Globus pallidus (tissue), 1 donor: ENCODE data around the gene PDGFA.
"Not testable (repeated sequence)": the region's sequence is repeated elsewhere in the genome, so short reads cannot be mapped to it uniquely, and the experiment has no call there.

ENCODE experiments used
- DNase-seq: peaks from one replicate; pipeline ENCODE4 v3.0.0-alpha.2; 2015; ENCODE audit warnings: low spot score

Gene PDGFA

GRCh38 chr7:552151-552867, 32.7 kb upstream of the PDGFA start:
- DNase-seq = not testable (repeated sequence)

- DNase-seq = not testable (repeated sequence)
Observed at GRCh38 chr7:551615-551970, 31.9 kb upstream of the PDGFA start.

GRCh38 chr7:550881-551614, 31.4 kb upstream of the PDGFA start:
- DNase-seq = no peak

- no peak for DNase-seq
Observed at GRCh38 chr7:549891-550625, 30.4 kb upstream of the PDGFA start.

GRCh38 chr7:549066-549890, 29.6 kb upstream of the PDGFA start:
- DNase-seq = no peak

GRCh38 chr7:548401-548800, 28.8 kb upstream of the PDGFA start:
- DNase-seq = no peak

DNA sequence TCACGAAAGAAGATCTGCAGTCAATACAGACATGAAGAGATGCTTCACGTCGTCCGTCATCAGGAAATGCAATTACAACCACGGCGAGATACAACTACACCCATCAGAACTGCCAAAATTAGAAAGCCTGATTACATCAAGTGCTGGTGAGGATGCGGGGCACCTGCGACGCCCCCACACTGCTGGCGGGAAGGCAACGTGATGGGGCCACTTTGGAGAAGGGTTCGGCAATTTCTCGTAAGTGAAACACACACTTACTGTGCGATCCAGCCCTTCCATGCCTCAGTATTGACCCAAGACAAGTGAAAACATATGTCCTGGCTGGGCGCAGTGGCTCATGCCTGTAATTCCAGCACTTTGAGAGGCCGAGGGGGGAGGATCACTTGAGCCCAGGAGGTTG, 25.8 kb upstream of the PDGFA start:
- DNase-seq = no peak

DNA sequence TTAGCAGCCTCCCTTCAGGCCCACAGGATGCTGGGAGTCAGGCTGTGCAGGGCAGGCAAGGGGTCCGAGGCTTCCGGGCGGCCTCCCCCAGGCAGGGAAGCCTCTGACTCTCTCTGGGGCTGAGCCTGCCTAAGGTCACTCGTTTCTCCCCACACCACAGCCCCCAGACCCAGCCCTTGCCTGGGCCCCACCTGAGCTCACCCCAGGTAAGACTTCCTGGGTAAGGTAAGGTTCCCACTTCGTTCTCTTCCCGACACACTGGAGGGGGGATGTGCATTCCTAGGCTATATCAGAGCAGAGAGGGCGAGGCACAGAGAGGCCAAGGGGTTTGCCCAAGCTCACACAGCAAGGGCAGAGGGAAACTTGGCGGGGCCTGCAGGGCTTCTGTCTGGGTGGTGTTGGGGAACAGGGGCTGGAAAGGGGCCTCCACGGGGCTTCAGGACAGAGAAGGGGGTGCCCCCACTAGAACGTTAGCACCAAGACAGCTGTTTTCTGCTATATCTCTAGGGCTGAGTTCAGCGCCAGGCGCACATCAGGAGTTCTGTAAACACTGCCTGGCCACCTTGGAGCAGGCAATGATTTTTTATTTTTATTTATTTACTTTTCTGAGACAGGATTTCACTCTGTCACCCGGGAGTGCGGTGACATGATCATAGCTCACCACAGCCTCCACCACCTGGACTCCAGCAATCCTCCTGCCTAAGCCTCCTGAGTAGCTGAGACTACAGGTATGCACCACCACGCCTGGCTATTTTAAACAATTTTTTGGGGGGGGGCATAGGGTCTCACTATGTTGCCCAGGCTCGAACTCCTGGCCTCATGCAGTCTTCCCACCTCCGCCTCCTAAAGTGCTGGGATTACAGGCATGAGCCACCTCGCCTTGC, 24.9 kb upstream of the PDGFA start:
- no peak for DNase-seq

GRCh38 chr7:543501-544337, 24.1 kb upstream of the PDGFA start:
- no peak for DNase-seq

GRCh38 chr7:542713-543500, 23.3 kb upstream of the PDGFA start:
- no peak for DNase-seq

DNA sequence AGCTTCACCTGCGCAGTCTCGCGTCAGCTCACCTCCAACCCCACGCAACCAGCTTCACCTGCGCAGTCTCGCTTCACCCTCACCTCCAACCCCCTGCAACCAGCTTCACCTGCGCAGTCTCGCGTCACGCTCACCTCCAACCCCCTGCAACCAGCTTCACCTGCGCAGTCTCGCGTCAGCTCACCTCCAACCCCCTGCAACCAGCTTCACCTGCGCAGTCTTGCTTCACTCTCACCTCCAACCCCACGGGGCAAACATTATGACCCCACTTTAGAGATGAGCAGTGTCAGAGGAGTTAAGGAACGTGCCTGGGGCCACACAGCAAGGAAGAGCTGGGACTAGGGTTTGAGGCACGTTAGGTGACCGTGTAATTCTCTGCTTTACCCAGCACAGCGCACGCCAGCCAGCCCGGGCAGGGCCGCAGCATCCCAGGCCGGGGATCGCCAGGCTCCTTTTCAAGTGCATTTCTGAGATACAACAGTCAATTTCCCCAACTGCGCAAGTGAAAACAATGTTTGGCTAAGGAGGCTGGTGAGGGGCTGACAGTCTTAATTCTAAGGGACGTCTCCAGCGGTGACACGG, 22.6 kb upstream of the PDGFA start:
- DNase-seq = no peak

GRCh38 chr7:541661-542060, 22.0 kb upstream of the PDGFA start:
- no peak for DNase-seq

DNA sequence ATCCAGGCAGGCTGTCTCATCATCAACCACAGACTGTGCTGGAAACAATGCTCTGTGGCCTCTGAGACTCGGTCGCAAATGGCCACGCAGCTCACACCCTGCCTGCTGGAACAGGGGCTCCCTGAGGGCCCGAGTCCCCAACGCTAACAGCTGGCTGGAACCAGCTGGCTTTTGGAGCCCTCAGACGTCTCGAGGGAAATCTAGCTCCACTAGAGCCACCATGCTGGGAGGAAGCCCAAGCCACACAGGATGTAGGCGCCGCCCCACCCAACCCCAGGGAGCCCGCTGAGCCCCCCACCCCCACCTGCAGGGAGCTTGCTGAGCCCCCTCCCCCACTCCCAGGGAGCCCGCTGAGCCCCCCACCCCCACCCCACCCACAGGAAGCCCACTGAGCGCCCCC, 21.4 kb upstream of the PDGFA start:
- DNase-seq = no peak

GRCh38 chr7:540579-540978, 20.9 kb upstream of the PDGFA start:
- DNase-seq = no peak

- DNase-seq = no peak
Observed at GRCh38 chr7:539731-540411, 20.2 kb upstream of the PDGFA start.

DNA sequence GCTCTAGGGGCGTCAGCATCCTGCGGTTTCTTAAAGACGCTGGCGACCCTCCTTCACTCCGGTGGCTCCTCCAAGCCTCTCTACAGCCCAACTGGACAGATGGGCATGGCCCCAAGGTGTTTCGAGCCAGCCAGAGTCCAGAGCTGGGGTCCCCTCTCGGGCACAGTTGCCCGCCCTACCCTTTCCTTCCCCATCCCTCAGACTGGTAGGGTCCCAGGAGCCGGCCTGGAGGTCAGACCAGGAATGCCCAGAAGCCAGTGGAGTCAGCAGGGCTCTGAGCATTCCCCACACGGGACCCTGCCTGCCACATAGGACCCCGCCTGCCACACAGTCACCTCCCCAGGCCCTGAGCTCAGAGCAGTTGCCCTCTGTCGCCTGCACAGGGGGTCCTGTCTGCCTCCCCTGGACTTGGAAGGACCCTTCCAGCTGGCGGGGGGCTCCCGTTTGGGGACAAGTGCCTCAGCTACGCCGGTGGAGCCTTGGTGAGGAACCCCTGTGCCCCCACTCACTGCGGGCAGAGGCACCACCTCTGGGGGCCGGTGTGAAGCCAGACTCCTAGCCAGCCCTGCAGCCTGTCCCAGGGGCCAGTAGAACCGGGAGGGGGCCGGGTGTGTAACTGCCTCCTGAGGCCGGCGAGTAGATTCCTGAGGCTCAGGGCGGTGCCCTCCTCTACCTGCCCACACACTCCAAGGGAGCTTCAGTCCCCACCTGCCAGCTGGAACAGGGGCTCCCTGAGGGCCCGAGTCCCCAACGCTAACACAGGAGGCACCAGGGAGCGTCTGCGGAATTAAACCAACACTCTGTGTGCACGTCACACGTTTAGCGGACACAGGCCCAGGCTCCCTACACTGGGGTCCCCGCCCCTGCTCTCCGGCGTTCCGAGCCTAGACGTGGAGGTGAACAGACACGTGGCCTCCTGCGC, 19.4 kb upstream of the PDGFA start:
- DNase-seq = no peak

DNA sequence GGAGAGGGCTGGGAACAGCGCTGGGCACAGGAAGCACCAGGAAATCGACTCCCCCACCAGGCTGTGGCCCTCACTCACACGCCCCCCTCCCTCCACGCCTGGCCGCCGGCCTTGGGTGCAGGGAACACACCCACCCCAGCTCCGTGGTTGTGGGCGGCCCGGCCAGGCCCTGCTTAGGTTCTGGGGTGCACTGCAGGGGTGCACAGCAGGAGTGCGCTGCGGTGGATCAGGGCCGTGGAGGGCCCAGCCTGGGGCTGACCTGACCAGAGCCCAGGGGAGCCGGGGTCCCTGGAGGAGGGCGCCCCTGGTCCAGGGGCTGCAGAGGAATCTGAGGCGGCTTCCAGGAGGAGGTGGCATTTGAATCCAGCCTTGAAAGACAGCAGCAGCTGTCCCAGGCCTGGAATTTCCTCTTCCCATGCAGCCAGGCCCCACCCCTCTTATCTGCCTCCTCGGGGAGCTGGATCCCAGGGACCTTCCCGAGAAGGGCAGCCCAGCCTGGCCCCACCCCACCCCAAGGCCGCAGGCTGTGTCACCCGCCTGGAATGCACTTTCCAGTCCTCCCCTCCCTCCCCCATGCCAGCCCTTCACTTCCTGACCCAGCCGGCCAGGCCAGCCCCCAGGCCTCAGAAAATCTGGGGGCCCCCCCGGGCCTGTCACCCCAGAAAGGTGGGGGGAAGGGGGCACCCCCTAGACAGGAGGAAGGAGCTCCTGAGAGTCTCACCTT, 18.4 kb upstream of the PDGFA start:
- no peak for DNase-seq
